Measurements from ENCODE around the gene ACOT11.

- TF ChIP-seq POLR2AphosphoS5 (IDR thresholded peaks at IDR 0.05; ENCODE audit: low read depth, low read length) (no peak), POLR2A (IDR thresholded peaks at IDR 0.05; ENCODE audit: insufficient read depth in 1 of 2, low read depth in 2 of 2, low read length in 2 of 2) (no peak), ZNF317 (CRISPR knock-in tag; IDR thresholded peaks at IDR 0.05) (no peak), NFE2L1 (CRISPR knock-in tag; IDR thresholded peaks at IDR 0.05; ENCODE audit: borderline replicate concordance) (no peak), DMAP1 (CRISPR knock-in tag; IDR thresholded peaks at IDR 0.05) (no peak), EP300 (IDR thresholded peaks at IDR 0.05; ENCODE audit: low read depth in 2 of 2, low read length in 2 of 2) (no peak), EP300 (CRISPR knock-in tag; IDR thresholded peaks at IDR 0.05; ENCODE audit: borderline replicate concordance) (no peak), ZBTB20 (CRISPR knock-in tag; IDR thresholded peaks at IDR 0.05; ENCODE audit: borderline replicate concordance, low read depth) (no peak), ZNF619 (CRISPR knock-in tag; IDR thresholded peaks at IDR 0.05) (no peak), MED1 (CRISPR knock-in tag; IDR thresholded peaks at IDR 0.05) (no peak)
- TF ChIP-seq, protein P1, sequence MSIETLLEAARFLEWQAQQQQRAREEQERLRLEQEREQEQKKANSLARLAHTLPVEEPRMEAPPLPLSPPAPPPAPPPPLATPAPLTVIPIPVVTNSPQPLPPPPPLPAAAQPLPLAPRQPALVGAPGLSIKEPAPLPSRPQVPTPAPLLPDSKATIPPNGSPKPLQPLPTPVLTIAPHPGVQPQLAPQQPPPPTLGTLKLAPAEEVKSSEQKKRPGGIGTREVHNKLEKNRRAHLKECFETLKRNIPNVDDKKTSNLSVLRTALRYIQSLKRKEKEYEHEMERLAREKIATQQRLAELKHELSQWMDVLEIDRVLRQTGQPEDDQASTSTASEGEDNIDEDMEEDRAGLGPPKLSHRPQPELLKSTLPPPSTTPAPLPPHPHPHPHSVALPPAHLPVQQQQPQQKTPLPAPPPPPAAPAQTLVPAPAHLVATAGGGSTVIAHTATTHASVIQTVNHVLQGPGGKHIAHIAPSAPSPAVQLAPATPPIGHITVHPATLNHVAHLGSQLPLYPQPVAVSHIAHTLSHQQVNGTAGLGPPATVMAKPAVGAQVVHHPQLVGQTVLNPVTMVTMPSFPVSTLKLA (IDR thresholded peaks at IDR 0.05): no peak
- TF ChIP-seq, protein P2, sequence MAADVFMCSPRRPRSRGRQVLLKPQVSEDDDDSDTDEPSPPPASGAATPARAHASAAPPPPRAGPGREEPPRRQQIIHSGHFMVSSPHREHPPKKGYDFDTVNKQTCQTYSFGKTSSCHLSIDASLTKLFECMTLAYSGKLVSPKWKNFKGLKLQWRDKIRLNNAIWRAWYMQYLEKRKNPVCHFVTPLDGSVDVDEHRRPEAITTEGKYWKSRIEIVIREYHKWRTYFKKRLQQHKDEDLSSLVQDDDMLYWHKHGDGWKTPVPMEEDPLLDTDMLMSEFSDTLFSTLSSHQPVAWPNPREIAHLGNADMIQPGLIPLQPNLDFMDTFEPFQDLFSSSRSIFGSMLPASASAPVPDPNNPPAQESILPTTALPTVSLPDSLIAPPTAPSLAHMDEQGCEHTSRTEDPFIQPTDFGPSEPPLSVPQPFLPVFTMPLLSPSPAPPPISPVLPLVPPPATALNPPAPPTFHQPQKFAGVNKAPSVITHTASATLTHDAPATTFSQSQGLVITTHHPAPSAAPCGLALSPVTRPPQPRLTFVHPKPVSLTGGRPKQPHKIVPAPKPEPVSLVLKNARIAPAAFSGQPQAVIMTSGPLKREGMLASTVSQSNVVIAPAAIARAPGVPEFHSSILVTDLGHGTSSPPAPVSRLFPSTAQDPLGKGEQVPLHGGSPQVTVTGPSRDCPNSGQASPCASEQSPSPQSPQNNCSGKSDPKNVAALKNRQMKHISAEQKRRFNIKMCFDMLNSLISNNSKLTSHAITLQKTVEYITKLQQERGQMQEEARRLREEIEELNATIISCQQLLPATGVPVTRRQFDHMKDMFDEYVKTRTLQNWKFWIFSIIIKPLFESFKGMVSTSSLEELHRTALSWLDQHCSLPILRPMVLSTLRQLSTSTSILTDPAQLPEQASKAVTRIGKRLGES (CRISPR knock-in tag; IDR thresholded peaks at IDR 0.05; ENCODE audit: borderline replicate concordance): no peak
- TF ChIP-seq, protein P3, sequence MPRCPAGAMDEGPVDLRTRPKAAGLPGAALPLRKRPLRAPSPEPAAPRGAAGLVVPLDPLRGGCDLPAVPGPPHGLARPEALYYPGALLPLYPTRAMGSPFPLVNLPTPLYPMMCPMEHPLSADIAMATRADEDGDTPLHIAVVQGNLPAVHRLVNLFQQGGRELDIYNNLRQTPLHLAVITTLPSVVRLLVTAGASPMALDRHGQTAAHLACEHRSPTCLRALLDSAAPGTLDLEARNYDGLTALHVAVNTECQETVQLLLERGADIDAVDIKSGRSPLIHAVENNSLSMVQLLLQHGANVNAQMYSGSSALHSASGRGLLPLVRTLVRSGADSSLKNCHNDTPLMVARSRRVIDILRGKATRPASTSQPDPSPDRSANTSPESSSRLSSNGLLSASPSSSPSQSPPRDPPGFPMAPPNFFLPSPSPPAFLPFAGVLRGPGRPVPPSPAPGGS (CRISPR knock-in tag; IDR thresholded peaks at IDR 0.05): no peak
- TF ChIP-seq, protein P4, sequence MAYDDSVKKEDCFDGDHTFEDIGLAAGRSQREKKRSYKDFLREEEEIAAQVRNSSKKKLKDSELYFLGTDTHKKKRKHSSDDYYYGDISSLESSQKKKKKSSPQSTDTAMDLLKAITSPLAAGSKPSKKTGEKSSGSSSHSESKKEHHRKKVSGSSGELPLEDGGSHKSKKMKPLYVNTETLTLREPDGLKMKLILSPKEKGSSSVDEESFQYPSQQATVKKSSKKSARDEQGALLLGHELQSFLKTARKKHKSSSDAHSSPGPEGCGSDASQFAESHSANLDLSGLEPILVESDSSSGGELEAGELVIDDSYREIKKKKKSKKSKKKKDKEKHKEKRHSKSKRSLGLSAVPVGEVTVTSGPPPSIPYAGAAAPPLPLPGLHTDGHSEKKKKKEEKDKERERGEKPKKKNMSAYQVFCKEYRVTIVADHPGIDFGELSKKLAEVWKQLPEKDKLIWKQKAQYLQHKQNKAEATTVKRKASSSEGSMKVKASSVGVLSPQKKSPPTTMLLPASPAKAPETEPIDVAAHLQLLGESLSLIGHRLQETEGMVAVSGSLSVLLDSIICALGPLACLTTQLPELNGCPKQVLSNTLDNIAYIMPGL (CRISPR knock-in tag; IDR thresholded peaks at IDR 0.05; ENCODE audit: borderline replicate concordance in 1 of 2, low read depth in 1 of 2): no peak
These were observed 45.7 kb upstream of the ACOT11 start for GRCh38 chr1:54502342-54502741.

All from HepG2 (cell line).